Naive thymus-derived CD8-positive, alpha-beta T cell (primary cell): Measurements from ENCODE around the gene GHITM. TPM values are rescaled to one million over a fixed set of nuclear protein-coding genes. Genes with fewer than 3 reads are reported as not detected.
A peak's percentile ranks its signal among the peaks of the same experiment; 100 is the strongest.
"Not testable (repeated sequence)": the region's sequence is repeated elsewhere in the genome, so short reads cannot be mapped to it uniquely, and the experiment has no call there.

Experiments used
- ATAC-seq, 2 donors: fragments of 150-1000 bp; cut with Tn5 transposase in 1 of 2; sonication (Bioruptor Pico), chemical (Tn5 transposase) in 1 of 2; 1 replicate in 1 of 2; 2 replicates in 1 of 2; pipeline ENCODE4 v1.10.0; 2021; ENCODE audit warnings: mild to moderate bottlenecking in 2 of 2, moderate library complexity in 2 of 2
- POLR2A ChIA-PET: fragments of 350-600 bp; sonication (Branson Sonifier 250); formaldehyde crosslinking; loops from one replicate; lab custom pipeline; 2021; ENCODE audit warnings: antibody characterized with exemption; lab: Charles Lee
- DNase-seq, 10 donors: peaks; one replicate each; pipeline versions ENCODE4 v3.0.0 to v3.0.0-alpha.2; 2020 to 2022
- H3K27ac Mint-ChIP-seq, 10 donors: one replicate each; pipeline ENCODE4 v1.8.0; 2020 to 2022; ENCODE audit warnings: mild to moderate bottlenecking in 10 of 10, mixed read lengths in 10 of 10, moderate library complexity in 4 of 10, inconsistent platforms in 1 of 10
- H3K27me3 Mint-ChIP-seq, 5 donors: one replicate each; pipeline ENCODE4 v1.8.0; 2021 to 2022; ENCODE audit warnings: mixed read lengths in 5 of 5
- H3K36me3 Mint-ChIP-seq, 3 donors: one replicate each; pipeline ENCODE4 v1.8.0; 2020 to 2022; ENCODE audit warnings: mixed read lengths in 3 of 3, mild to moderate bottlenecking in 2 of 3, inconsistent platforms in 1 of 3
- H3K4me1 Mint-ChIP-seq, 4 donors: one replicate each; pipeline ENCODE4 v1.8.0; 2021 to 2022; ENCODE audit warnings: mixed read lengths in 4 of 4
- H3K4me3 Mint-ChIP-seq, 10 donors: one replicate each; pipeline ENCODE4 v1.8.0; 2020 to 2022; ENCODE audit warnings: mild to moderate bottlenecking in 10 of 10, mixed read lengths in 10 of 10, moderate library complexity in 6 of 10, inconsistent platforms in 1 of 10
- H3K9me3 Mint-ChIP-seq, 9 donors: one replicate each; pipeline ENCODE4 v1.8.0; 2020 to 2022; ENCODE audit warnings: mixed read lengths in 9 of 9, mild to moderate bottlenecking in 3 of 9, inconsistent platforms in 1 of 9, moderate library complexity in 1 of 9
- polyA plus RNA-seq, 3 donors: library from polyadenylated mRNA; unstranded; fragments of 300-500 nt; fragmentation: Illumina TruSeq; gene quantifications; one replicate each; pipeline ENCODE4 v1.2.3, GENCODE V29; 2021
- total RNA-seq, 8 experiments: library from RNA in 2 of 8; stranded (reverse) in 2 of 8; gene quantifications; one replicate each; pipeline ENCODE4 v1.2.3 and lab custom pipeline; 2021 to 2026

GHITM gene
- total and polyA plus RNA-seq, 5 experiments from 2014 or later: 90.3 to 338 (median 270) TPM

GRCh38 chr10:84152769-84153168, 13.5 kb downstream of the GHITM start:
- POLR2A ChIA-PET: no interaction called here
- Mint-ChIP-seq H3K27me3 (no peaks in the 10 kb centered on the region), H3K9me3 (no peaks in the 10 kb centered on the region), H3K4me1 (peaks cover 6 to 19% (median 11%) of the 10 kb centered on the region in 4 donors), H3K4me3 (no peak overlapping the region), H3K36me3 (peaks cover 0 to 73% (median 8%) of the 10 kb centered on the region in 3 donors), H3K27ac (no peak overlapping the region)
- no peak for DNase-seq
- no peak for ATAC-seq

- DNase-seq: no peak
- POLR2A ChIA-PET: no interaction called here
- H3K27ac Mint-ChIP-seq: peak overlapping the region in 8 of 10 donors; percentile 6 to 79 (median 52)
- H3K4me3 Mint-ChIP-seq: no peak overlapping the region
- H3K27me3 Mint-ChIP-seq: no peaks in the 10 kb centered on the region
- peaks cover 0 to 56% (median 3%) of the 10 kb centered on the region in 3 donors for H3K36me3 Mint-ChIP-seq
- no peak for ATAC-seq
- H3K4me1 Mint-ChIP-seq: peaks cover 9 to 24% (median 16%) of the 10 kb centered on the region in 4 donors
- no peaks in the 10 kb centered on the region for H3K9me3 Mint-ChIP-seq
Measured at GRCh38 chr10:84155521-84155920, 16.2 kb downstream of the GHITM start.

- Mint-ChIP-seq H3K27me3 (no peaks in the 10 kb centered on the region), H3K27ac (peak overlapping the region in 7 of 10 donors; percentile 6 to 79 (median 62)), H3K36me3 (peaks cover 0 to 51% (median 3%) of the 10 kb centered on the region in 3 donors), H3K9me3 (no peaks in the 10 kb centered on the region), H3K4me1 (peaks cover 9 to 21% (median 16%) of the 10 kb centered on the region in 4 donors), H3K4me3 (no peak overlapping the region)
- ATAC-seq (no peak), DNase-seq (no peak)
- POLR2A ChIA-PET: no interaction called here
Measured at GRCh38 chr10:84156009-84156408, 16.7 kb downstream of the GHITM start.

- ATAC-seq: peak; percentile 96 to 98
- Mint-ChIP-seq H3K27me3 (no peaks in the 10 kb centered on the region), H3K27ac (peak overlapping the region; percentile 54 to 93 (median 80)), H3K4me1 (peaks cover 9 to 20% (median 16%) of the 10 kb centered on the region in 4 donors), H3K36me3 (peaks cover 0 to 45% (median 3%) of the 10 kb centered on the region in 3 donors), H3K9me3 (no peaks in the 10 kb centered on the region), H3K4me3 (peak overlapping the region in 2 of 10 donors; percentile 27)
- POLR2A ChIA-PET: no interaction called here
- peak in 8 of 10 donors; percentile 21 to 63 (median 38) for DNase-seq
Measured at GRCh38 chr10:84156768-84157167, 17.5 kb downstream of the GHITM start.

GRCh38 chr10:84158061-84158460, 18.8 kb downstream of the GHITM start:
- H3K4me1 Mint-ChIP-seq: peaks cover 9 to 20% (median 16%) of the 10 kb centered on the region in 4 donors
- no peaks in the 10 kb centered on the region for H3K9me3 Mint-ChIP-seq
- DNase-seq (no peak), ATAC-seq (no peak)
- H3K27me3 Mint-ChIP-seq: peaks cover 0 to under 1% (median 0%) of the 10 kb centered on the region in 5 donors
- H3K27ac Mint-ChIP-seq: peak overlapping the region in 6 of 10 donors; percentile 10 to 86 (median 73)
- peaks cover 0 to 32% (median 3%) of the 10 kb centered on the region in 3 donors for H3K36me3 Mint-ChIP-seq
- POLR2A ChIA-PET: interaction anchor here (1.1 kb wide), 1 partner anchor 18 kb away, joined by 3 read pairs; no protein-coding TSS in a partner anchor
- peak overlapping the region in 1 of 10 donors; percentile 28 for H3K4me3 Mint-ChIP-seq

GRCh38 chr10:84158550-84158949, 19.2 kb downstream of the GHITM start:
- Mint-ChIP-seq H3K4me3 (no peak overlapping the region), H3K4me1 (peaks cover 9 to 20% (median 16%) of the 10 kb centered on the region in 4 donors), H3K9me3 (no peaks in the 10 kb centered on the region), H3K27ac (peak overlapping the region in 2 of 10 donors; percentile 48 to 53), H3K36me3 (peaks cover 0 to 28% (median 3%) of the 10 kb centered on the region in 3 donors), H3K27me3 (peaks cover 0 to 5% (median 0%) of the 10 kb centered on the region in 5 donors)
- ATAC-seq: no peak
- POLR2A ChIA-PET: interaction anchor here (1.1 kb wide), 1 partner anchor 18 kb away, joined by 3 read pairs; no protein-coding TSS in a partner anchor
- DNase-seq: no peak

GRCh38 chr10:84159076-84159685, 19.9 kb downstream of the GHITM start:
- ATAC-seq (no peak), DNase-seq (no peak)
- no peaks in the 10 kb centered on the region for H3K9me3 Mint-ChIP-seq
- H3K27me3 Mint-ChIP-seq: peaks cover 0 to 5% (median 0%) of the 10 kb centered on the region in 5 donors
- H3K36me3 Mint-ChIP-seq: peaks cover 0 to 21% (median 3%) of the 10 kb centered on the region in 3 donors
- H3K4me3 Mint-ChIP-seq: no peak overlapping the region
- POLR2A ChIA-PET: interaction anchor here (1.1 kb wide), 1 partner anchor 19 kb away, joined by 3 read pairs; no protein-coding TSS in a partner anchor
- peak overlapping the region in 5 of 10 donors; percentile 47 to 86 (median 48) for H3K27ac Mint-ChIP-seq
- H3K4me1 Mint-ChIP-seq: peaks cover 9 to 20% (median 16%) of the 10 kb centered on the region in 4 donors

- H3K27me3 Mint-ChIP-seq: peaks cover 0 to 10% (median 5%) of the 10 kb centered on the region in 5 donors
- DNase-seq (no peak), ATAC-seq (no peak)
- peaks cover 0 to 5% (median 0%) of the 10 kb centered on the region in 3 donors for H3K36me3 Mint-ChIP-seq
- no peaks in the 10 kb centered on the region for H3K9me3 Mint-ChIP-seq
- POLR2A ChIA-PET: interaction anchor here (0.7 kb wide), 1 partner anchor 201 kb away, joined by 3 read pairs; no protein-coding TSS in a partner anchor
- peaks cover 9 to 20% (median 16%) of the 10 kb centered on the region in 4 donors for H3K4me1 Mint-ChIP-seq
- H3K4me3 Mint-ChIP-seq: no peak overlapping the region
- H3K27ac Mint-ChIP-seq: peak overlapping the region in 1 of 10 donors; percentile 5
Measured at GRCh38 chr10:84160663-84161362, 21.5 kb downstream of the GHITM start.

GRCh38 chr10:84163996-84164395, 24.7 kb downstream of the GHITM start:
- Mint-ChIP-seq H3K4me3 (no peak overlapping the region), H3K27ac (peak overlapping the region in 1 of 10 donors; percentile 66), H3K9me3 (peaks cover 0 to 2% (median 0%) of the 10 kb centered on the region in 9 donors), H3K4me1 (peaks cover 0 to 6% (median 4%) of the 10 kb centered on the region in 4 donors), H3K36me3 (peaks cover 0 to 4% (median 0%) of the 10 kb centered on the region in 3 donors), H3K27me3 (peaks cover 0 to 15% (median 5%) of the 10 kb centered on the region in 5 donors)
- POLR2A ChIA-PET: no interaction called here
- DNase-seq (no peak), ATAC-seq (no peak)

- Mint-ChIP-seq H3K4me3 (no peak overlapping the region), H3K4me1 (peaks cover 0 to 3% (median under 1%) of the 10 kb centered on the region in 4 donors), H3K27me3 (peaks cover 0 to 15% (median 5%) of the 10 kb centered on the region in 5 donors), H3K27ac (no peak overlapping the region), H3K36me3 (peaks cover 0 to 4% (median 0%) of the 10 kb centered on the region in 3 donors), H3K9me3 (peaks cover 0 to 2% (median 0%) of the 10 kb centered on the region in 9 donors)
- DNase-seq (no peak), ATAC-seq (no peak)
- POLR2A ChIA-PET: no interaction called here
Measured at GRCh38 chr10:84164442-84164841, 25.1 kb downstream of the GHITM start.

GRCh38 chr10:84166620-84167288, 27.4 kb downstream of the GHITM start:
- H3K4me1 Mint-ChIP-seq: no peaks in the 10 kb centered on the region
- peaks cover 0 to 2% (median 0%) of the 10 kb centered on the region in 9 donors for H3K9me3 Mint-ChIP-seq

GRCh38 chr10:84167289-84167653, 28.0 kb downstream of the GHITM start:
- POLR2A ChIA-PET: interaction anchor here (1.4 kb wide), 1 partner anchor 10 kb away, joined by 5 read pairs; no protein-coding TSS in a partner anchor
- not testable (repeated sequence) for ATAC-seq, DNase-seq, H3K9me3 Mint-ChIP-seq, H3K27ac Mint-ChIP-seq, H3K36me3 Mint-ChIP-seq, H3K4me1 Mint-ChIP-seq, H3K4me3 Mint-ChIP-seq
- H3K27me3 Mint-ChIP-seq: peaks cover 0 to 15% (median 5%) of the 10 kb centered on the region in 5 donors

More at GRCh38 chr10:84166620-84167288, 27.4 kb downstream of the GHITM start:
- Mint-ChIP-seq H3K27ac (peak overlapping the region in 2 of 10 donors; percentile 29 to 43), H3K4me3 (no peak overlapping the region), H3K27me3 (peaks cover 0 to 15% (median 5%) of the 10 kb centered on the region in 5 donors), H3K36me3 (peaks cover 0 to 4% (median 0%) of the 10 kb centered on the region in 3 donors)
- POLR2A ChIA-PET: no interaction called here
- ATAC-seq: no peak
- DNase-seq: no peak
